ENCODE data around the gene C2orf69. TPM values are rescaled to one million over a fixed set of nuclear protein-coding genes. Genes with fewer than 3 reads are reported as not detected.
A peak's percentile ranks its signal among the peaks of the same experiment; 100 is the strongest.

Gene C2orf69
- polyA plus RNA-seq, 4 donors = 6.8 to 12.7 (median 8.0) TPM

DNA sequence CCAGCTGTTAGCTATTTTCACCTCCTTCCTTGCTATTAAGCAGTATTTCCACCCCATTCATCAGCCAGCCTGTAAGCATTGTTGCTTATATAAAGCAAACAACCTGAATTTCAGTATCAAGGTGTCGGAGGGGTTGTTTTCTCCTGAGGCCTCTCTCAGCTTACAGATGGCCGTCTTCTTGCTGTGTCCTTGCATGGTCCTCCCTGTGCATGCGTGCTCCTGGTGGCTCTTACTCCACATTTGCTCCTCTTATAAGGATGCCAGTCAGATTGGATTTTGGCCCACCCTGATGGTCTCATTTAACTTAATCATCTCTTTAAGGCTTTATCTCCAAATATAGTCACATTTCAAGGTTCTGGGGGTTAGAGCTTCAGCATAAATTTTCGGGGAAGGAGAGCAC lies 46.9 kb downstream of the C2orf69 start:
- Histone ChIP-seq H3K9me3 (ENCODE audit: control insufficient read depth in 2 of 2, insufficient read depth in 1 of 2, low read depth in 1 of 2, low read length in 1 of 2) (no peaks in the 10 kb centered on the region), H3K27ac (ENCODE audit: low read depth in 1 of 3, low read length in 2 of 3) (no peak overlapping the region), H3K27me3 (ENCODE audit: control insufficient read depth in 3 of 3, insufficient read depth in 3 of 3, low read length in 3 of 3) (no peaks in the 10 kb centered on the region), H3K36me3 (ENCODE audit: control insufficient read depth in 3 of 3, insufficient read depth in 2 of 3, low read depth in 1 of 3, low read length in 3 of 3) (peaks cover 0 to 7% (median 7%) of the 10 kb centered on the region in 3 donors), H3K4me1 (ENCODE audit: control insufficient read depth in 3 of 3, insufficient read depth in 2 of 3, low read depth in 1 of 3, low read length in 2 of 3) (peaks cover 9 to 13% (median 10%) of the 10 kb centered on the region in 3 donors), H3K4me3 (ENCODE audit: low read depth in 1 of 3, low read length in 3 of 3) (no peak overlapping the region)
- FAIRE-seq = no peak
- WGBS, 3 donors = 88 to 89% (median 88%) methylated on average over 4 of the region's 4 CpGs
- no peak for DNase-seq

DNA sequence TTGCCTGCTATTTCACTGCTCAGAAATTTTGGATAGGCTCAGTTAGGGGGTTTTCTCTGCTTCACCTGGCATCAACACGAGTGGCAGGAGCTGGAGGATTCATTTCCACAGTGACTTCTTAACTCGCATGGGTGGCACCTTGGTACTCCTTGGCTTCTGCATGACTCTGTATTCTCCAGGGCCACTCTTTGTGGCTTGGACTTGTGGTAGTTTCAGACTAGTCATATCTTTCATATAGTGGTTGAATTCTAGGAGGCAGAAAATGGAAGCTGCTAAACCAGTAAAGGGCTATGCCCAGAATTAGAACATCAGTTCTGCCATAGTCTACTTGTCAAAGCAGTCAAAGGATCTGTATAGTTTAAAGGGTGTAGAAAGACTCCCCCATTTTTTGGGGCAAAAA lies 51.1 kb downstream of the C2orf69 start:
- H3K27ac ChIP-seq (ENCODE audit: low read depth in 1 of 3, low read length in 2 of 3) = no peak overlapping the region
- WGBS, 3 donors = 70 to 85% (median 84%) methylated on average over 2 of the region's 2 CpGs
- FAIRE-seq (no peak), DNase-seq (no peak)
- H3K4me3 ChIP-seq (ENCODE audit: low read depth in 1 of 3, low read length in 3 of 3) = no peak overlapping the region
- H3K9me3 ChIP-seq (ENCODE audit: control insufficient read depth in 2 of 2, insufficient read depth in 1 of 2, low read depth in 1 of 2, low read length in 1 of 2) = no peaks in the 10 kb centered on the region
- H3K27me3 ChIP-seq (ENCODE audit: control insufficient read depth in 3 of 3, insufficient read depth in 3 of 3, low read length in 3 of 3) = no peaks in the 10 kb centered on the region
- peaks cover 0 to 4% (median 0%) of the 10 kb centered on the region in 3 donors for H3K4me1 ChIP-seq (ENCODE audit: control insufficient read depth in 3 of 3, insufficient read depth in 2 of 3, low read depth in 1 of 3, low read length in 2 of 3)
- H3K36me3 ChIP-seq (ENCODE audit: control insufficient read depth in 3 of 3, insufficient read depth in 2 of 3, low read depth in 1 of 3, low read length in 3 of 3) = peaks cover 2 to 16% (median 13%) of the 10 kb centered on the region in 3 donors

DNA sequence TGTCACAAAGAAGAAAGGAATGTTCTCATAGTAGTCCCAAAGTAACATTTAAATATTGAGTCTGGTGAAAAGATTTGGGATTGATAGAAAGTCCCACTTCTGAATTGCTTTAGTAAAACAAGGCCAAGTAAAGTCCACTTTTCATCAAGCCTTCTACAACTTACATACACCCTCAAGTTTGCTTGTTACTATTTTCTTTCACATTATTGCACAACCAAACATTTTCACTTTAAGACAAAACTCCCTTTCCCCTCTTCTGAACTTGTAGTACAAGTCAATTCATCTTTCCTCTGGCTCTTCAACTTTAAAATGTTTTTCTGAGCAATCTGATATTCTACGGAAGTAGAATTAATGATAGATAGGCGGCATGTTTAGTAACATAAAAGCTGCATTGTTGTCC lies 55.3 kb downstream of the C2orf69 start:
- WGBS, 3 donors = 85 to 94% (median 90%) methylated on average over 2 of the region's 2 CpGs
- DNase-seq (no peak), FAIRE-seq (no peak)
- Histone ChIP-seq H3K36me3 (ENCODE audit: control insufficient read depth in 3 of 3, insufficient read depth in 2 of 3, low read depth in 1 of 3, low read length in 3 of 3) (peaks cover 2 to 12% (median 12%) of the 10 kb centered on the region in 3 donors), H3K27ac (ENCODE audit: low read depth in 1 of 3, low read length in 2 of 3) (no peak overlapping the region), H3K9me3 (ENCODE audit: control insufficient read depth in 2 of 2, insufficient read depth in 1 of 2, low read depth in 1 of 2, low read length in 1 of 2) (no peaks in the 10 kb centered on the region), H3K27me3 (ENCODE audit: control insufficient read depth in 3 of 3, insufficient read depth in 3 of 3, low read length in 3 of 3) (no peaks in the 10 kb centered on the region), H3K4me1 (ENCODE audit: control insufficient read depth in 3 of 3, insufficient read depth in 2 of 3, low read depth in 1 of 3, low read length in 2 of 3) (no peaks in the 10 kb centered on the region), H3K4me3 (ENCODE audit: low read depth in 1 of 3, low read length in 3 of 3) (no peak overlapping the region)

GRCh38 chr2:199966976-199967375 lies 55.9 kb downstream of the C2orf69 start:
- Histone ChIP-seq H3K9me3 (ENCODE audit: control insufficient read depth in 2 of 2, insufficient read depth in 1 of 2, low read depth in 1 of 2, low read length in 1 of 2) (no peaks in the 10 kb centered on the region), H3K27ac (ENCODE audit: low read depth in 1 of 3, low read length in 2 of 3) (no peak overlapping the region), H3K4me1 (ENCODE audit: control insufficient read depth in 3 of 3, insufficient read depth in 2 of 3, low read depth in 1 of 3, low read length in 2 of 3) (peaks cover 0 to 2% (median 0%) of the 10 kb centered on the region in 3 donors), H3K27me3 (ENCODE audit: control insufficient read depth in 3 of 3, insufficient read depth in 3 of 3, low read length in 3 of 3) (no peaks in the 10 kb centered on the region), H3K36me3 (ENCODE audit: control insufficient read depth in 3 of 3, insufficient read depth in 2 of 3, low read depth in 1 of 3, low read length in 3 of 3) (peaks cover 2 to 12% (median 12%) of the 10 kb centered on the region in 3 donors), H3K4me3 (ENCODE audit: low read depth in 1 of 3, low read length in 3 of 3) (no peak overlapping the region)
- DNase-seq (no peak), FAIRE-seq (no peak)
- WGBS, 3 donors = 91 to 95% (median 91%) methylated on average over 1 of the region's 1 CpG

DNA sequence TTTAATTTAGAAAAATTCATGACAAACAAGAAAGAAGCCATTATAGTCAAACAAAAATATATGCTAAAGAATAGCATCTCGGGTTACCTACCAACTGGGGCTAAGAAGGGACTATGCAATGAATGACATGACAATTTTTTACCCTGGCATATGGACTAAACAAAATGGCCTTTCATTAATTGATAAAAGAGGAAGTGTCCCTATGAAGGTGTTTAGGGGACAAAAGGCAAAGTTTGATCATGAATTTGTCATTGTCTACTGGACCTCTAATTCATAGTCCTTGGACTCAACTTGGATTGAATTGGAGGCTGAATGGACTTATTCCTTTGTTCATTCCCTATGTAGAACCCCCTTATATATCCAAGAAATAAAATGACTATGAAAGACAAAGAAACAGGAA lies 57.0 kb downstream of the C2orf69 start:
- Histone ChIP-seq H3K27ac (ENCODE audit: low read depth in 1 of 3, low read length in 2 of 3) (no peak overlapping the region), H3K4me1 (ENCODE audit: control insufficient read depth in 3 of 3, insufficient read depth in 2 of 3, low read depth in 1 of 3, low read length in 2 of 3) (peaks cover 0 to 6% (median 2%) of the 10 kb centered on the region in 3 donors), H3K9me3 (ENCODE audit: control insufficient read depth in 2 of 2, insufficient read depth in 1 of 2, low read depth in 1 of 2, low read length in 1 of 2) (no peaks in the 10 kb centered on the region), H3K4me3 (ENCODE audit: low read depth in 1 of 3, low read length in 3 of 3) (no peak overlapping the region), H3K27me3 (ENCODE audit: control insufficient read depth in 3 of 3, insufficient read depth in 3 of 3, low read length in 3 of 3) (no peaks in the 10 kb centered on the region), H3K36me3 (ENCODE audit: control insufficient read depth in 3 of 3, insufficient read depth in 2 of 3, low read depth in 1 of 3, low read length in 3 of 3) (peaks cover 2 to 10% (median 8%) of the 10 kb centered on the region in 3 donors)
- no peak for DNase-seq
- no peak for FAIRE-seq
- 81 to 98% (median 93%) methylated on average over 1 of the region's 1 CpG for WGBS, 3 donors

DNA sequence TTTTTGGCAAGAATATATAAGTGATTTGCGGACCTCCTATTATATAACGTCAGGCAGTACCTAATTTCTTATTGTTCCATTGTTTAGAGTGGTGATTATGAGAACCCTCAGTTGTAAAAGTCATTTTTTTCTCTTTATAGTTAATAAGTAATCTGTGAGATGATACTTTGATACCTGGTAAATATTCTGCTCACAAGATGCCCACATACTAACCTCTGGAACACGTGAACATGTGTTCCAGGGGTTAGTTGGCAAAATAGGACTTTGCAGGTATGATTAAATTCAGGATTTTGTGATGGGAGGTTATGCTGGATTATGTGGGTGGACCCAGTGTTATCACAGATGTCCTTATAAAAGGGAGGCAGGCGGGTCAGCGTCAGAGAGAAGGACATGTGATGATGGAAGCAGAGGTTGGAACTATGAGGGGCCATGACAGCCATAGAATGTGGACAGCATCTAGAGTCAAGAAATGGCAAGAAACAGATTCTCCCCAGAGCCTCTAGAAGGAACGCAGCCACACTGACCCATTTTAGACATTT lies 61.1 kb downstream of the C2orf69 start:
- Histone ChIP-seq H3K4me1 (ENCODE audit: control insufficient read depth in 3 of 3, insufficient read depth in 2 of 3, low read depth in 1 of 3, low read length in 2 of 3) (peaks cover 0 to 6% (median 2%) of the 10 kb centered on the region in 3 donors), H3K4me3 (ENCODE audit: low read depth in 1 of 3, low read length in 3 of 3) (no peak overlapping the region), H3K27ac (ENCODE audit: low read depth in 1 of 3, low read length in 2 of 3) (peak overlapping the region in 1 of 3 donors; percentile 32), H3K27me3 (ENCODE audit: control insufficient read depth in 3 of 3, insufficient read depth in 3 of 3, low read length in 3 of 3) (no peaks in the 10 kb centered on the region), H3K9me3 (ENCODE audit: control insufficient read depth in 2 of 2, insufficient read depth in 1 of 2, low read depth in 1 of 2, low read length in 1 of 2) (no peaks in the 10 kb centered on the region), H3K36me3 (ENCODE audit: control insufficient read depth in 3 of 3, insufficient read depth in 2 of 3, low read depth in 1 of 3, low read length in 3 of 3) (peaks cover 0 to 4% (median 0%) of the 10 kb centered on the region in 3 donors)
- no peak for FAIRE-seq
- DNase-seq = peak; percentile 51 to 64
- 54 to 67% (median 60%) methylated on average over 6 of the region's 6 CpGs for WGBS, 3 donors

DNA sequence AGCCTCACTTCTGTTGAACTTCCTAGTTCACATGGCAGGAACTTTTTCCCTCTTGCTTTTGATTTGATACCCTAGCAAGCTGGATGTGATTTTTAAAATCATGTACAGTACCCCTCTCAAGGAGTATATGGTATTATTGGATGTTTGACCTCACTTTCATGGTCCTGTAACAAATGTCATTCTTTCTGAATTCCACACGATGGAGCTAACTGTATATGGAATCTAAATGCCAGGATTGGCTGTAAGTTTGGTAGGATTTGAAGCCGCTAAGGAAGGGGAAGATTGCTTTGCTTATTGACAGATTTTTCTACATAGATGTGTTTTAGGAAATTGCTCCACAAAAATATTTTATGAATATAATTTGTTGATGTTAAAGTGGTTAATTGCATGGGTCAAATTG lies 62.6 kb downstream of the C2orf69 start:
- no peaks in the 10 kb centered on the region for H3K27me3 ChIP-seq (ENCODE audit: control insufficient read depth in 3 of 3, insufficient read depth in 3 of 3, low read length in 3 of 3)
- H3K36me3 ChIP-seq (ENCODE audit: control insufficient read depth in 3 of 3, insufficient read depth in 2 of 3, low read depth in 1 of 3, low read length in 3 of 3) = peaks cover 0 to 4% (median 0%) of the 10 kb centered on the region in 3 donors
- H3K9me3 ChIP-seq (ENCODE audit: control insufficient read depth in 2 of 2, insufficient read depth in 1 of 2, low read depth in 1 of 2, low read length in 1 of 2) = no peaks in the 10 kb centered on the region
- DNase-seq (peak; percentile 44 to 51), FAIRE-seq (no peak)
- 16 to 31% (median 16%) methylated on average over 2 of the region's 2 CpGs for WGBS, 3 donors
- no peak overlapping the region for H3K27ac ChIP-seq (ENCODE audit: low read depth in 1 of 3, low read length in 2 of 3)
- peaks cover 2 to 16% (median 2%) of the 10 kb centered on the region in 3 donors for H3K4me1 ChIP-seq (ENCODE audit: control insufficient read depth in 3 of 3, insufficient read depth in 2 of 3, low read depth in 1 of 3, low read length in 2 of 3)
- H3K4me3 ChIP-seq (ENCODE audit: low read depth in 1 of 3, low read length in 3 of 3) = no peak overlapping the region

- Histone ChIP-seq H3K27me3 (ENCODE audit: control insufficient read depth in 3 of 3, insufficient read depth in 3 of 3, low read length in 3 of 3) (no peaks in the 10 kb centered on the region), H3K27ac (ENCODE audit: low read depth in 1 of 3, low read length in 2 of 3) (no peak overlapping the region), H3K4me3 (ENCODE audit: low read depth in 1 of 3, low read length in 3 of 3) (no peak overlapping the region), H3K36me3 (ENCODE audit: control insufficient read depth in 3 of 3, insufficient read depth in 2 of 3, low read depth in 1 of 3, low read length in 3 of 3) (peaks cover 0 to 2% (median 0%) of the 10 kb centered on the region in 3 donors), H3K9me3 (ENCODE audit: control insufficient read depth in 2 of 2, insufficient read depth in 1 of 2, low read depth in 1 of 2, low read length in 1 of 2) (no peaks in the 10 kb centered on the region), H3K4me1 (ENCODE audit: control insufficient read depth in 3 of 3, insufficient read depth in 2 of 3, low read depth in 1 of 3, low read length in 2 of 3) (peaks cover 2 to 28% (median 2%) of the 10 kb centered on the region in 3 donors)
- 88 to 97% (median 93%) methylated on average over 3 of the region's 3 CpGs for WGBS, 3 donors
- no peak for FAIRE-seq
- no peak for DNase-seq
Observed at GRCh38 chr2:199975273-199975895, 64.3 kb downstream of the C2orf69 start.
